A549 treated with Mapracorat at 1 μM for 4 hours (cell line): Measurements from ENCODE around the gene MATN4. TPM values are rescaled to one million over a fixed set of nuclear protein-coding genes. Genes with fewer than 3 reads are reported as not detected.

Experiments
- total RNA-seq: library from RNA; stranded (reverse); fragments of 200-300 nt; extraction: Qiagen RNA extraction; gene quantifications from 5 replicates; pipeline ENCODE4 v1.2.3, GENCODE V29; 2022

MATN4 gene, protein sequence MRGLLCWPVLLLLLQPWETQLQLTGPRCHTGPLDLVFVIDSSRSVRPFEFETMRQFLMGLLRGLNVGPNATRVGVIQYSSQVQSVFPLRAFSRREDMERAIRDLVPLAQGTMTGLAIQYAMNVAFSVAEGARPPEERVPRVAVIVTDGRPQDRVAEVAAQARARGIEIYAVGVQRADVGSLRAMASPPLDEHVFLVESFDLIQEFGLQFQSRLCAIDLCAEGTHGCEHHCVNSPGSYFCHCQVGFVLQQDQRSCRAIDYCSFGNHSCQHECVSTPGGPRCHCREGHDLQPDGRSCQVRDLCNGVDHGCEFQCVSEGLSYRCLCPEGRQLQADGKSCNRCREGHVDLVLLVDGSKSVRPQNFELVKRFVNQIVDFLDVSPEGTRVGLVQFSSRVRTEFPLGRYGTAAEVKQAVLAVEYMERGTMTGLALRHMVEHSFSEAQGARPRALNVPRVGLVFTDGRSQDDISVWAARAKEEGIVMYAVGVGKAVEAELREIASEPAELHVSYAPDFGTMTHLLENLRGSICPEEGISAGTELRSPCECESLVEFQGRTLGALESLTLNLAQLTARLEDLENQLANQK
- 0.09 to 0.26 TPM (median 0.15 TPM) in 4 of 5 replicates, not detected in the other for total RNA-seq

DNA sequence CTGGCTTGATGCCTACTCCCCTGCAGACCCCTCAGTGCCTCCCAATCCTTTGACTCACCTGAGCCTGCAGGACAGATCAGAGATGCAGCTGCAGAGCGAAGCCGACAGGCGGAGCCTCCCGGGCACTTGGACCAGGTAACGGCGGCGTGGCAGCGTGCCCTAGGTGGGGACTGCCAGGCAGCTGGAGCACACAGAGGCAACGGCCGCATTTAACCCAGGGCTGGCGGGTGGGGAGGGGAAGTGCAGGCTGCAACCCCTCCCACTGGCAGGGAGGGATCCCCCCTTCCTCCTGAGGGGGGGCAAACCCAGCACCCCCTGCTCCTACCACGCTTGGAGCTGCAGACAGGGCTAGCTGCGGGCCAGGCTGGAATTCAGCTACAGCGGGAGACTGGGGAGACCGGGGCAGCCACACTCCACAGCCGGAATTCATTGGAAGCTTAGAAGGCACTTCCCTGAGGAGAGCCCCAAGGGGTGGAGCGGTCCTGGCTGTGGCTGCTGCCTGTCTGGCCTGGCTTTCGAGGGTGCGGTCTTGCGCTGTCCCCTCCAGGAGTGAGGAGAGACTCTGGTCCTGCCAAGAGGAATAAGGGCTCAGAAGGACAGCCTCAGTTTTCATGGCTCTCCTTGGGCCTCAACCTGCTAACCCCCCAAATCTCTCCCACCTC lies at the start of gene MATN4:
TSS of gene MATN4 (minus strand) at position 183 of the 662 bp plus-strand sequence. CDS start 2,717 bp downstream, outside the sequence.

DNA sequence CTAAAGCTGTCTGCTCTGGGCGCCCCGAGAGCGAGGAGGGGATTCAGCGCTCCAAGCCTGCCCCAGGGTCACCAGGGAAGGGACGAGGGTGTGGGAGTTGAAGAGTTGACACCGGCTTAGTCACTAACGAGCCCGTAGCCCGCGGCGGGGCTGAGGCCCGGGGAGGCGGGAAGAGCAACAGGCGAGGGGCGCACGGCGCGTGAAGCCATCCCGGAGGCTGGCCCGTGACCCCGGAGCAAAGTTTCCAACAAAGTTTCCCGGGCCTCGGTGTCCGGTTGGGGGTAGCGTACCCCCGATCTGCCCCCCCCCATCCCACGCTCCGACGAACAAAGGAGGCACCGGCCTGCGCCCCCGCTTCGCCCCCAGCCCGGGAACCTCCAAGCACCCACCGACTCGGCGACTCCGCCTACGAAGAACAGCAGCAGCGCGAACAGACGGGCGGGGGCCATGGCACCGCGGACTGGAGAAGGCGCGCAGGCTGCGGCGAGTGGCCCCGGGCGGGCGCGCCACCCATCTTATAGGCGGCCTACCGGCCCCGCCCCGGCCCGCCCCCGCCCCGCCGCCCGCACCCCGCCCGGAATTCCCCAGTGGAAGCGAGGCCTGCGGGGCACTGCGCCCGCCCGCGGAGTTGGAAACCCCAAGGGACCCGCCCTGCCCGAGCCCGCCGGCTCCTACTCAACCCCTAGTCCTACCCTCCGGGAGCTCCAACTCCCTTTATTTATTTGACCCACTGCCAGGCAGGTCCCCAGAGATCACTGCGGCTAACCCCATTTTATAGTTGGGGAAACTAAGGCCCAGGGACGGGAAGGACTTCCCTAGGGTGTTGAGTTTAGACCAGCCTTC lies 40.1 kb upstream of the MATN4 start, which contains the start of gene SDC4:
TSS of gene SDC4 (minus strand) at position 489 of the 843 bp plus-strand sequence. CDS start at position 449, 40 bp downstream.

DNA sequence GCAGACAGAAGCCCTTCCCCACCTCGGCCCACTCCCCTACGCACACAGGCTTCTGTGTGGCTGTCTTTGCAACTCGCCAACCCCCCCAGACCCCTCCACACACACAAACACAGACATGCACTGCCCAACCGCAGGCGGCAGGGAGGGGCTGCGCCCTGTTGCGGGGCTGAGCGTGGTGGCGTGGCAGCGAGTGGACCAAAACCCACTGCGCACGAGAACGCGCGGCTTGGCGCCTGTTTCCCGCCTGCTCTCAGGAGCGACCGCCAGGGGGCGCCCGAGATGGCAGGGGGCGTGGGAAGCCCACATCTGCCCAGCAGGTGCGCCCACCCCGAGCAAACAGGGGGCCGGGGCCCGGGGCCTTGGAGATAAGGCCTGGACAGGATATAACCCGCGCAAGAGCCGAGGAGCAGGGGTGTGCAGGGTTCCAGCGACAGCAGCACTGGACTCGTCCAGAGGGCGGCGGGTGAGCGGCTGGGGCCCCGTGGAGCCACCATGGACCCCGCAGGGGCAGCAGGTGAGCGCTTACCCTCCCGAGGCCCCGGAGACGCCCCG lies 1.6 kb downstream of the MATN4 start, which contains the start of gene RBPJL:
TSS of gene RBPJL (plus strand) at position 410 of the 552 bp plus-strand sequence. CDS start at position 493, 83 bp downstream.

DNA sequence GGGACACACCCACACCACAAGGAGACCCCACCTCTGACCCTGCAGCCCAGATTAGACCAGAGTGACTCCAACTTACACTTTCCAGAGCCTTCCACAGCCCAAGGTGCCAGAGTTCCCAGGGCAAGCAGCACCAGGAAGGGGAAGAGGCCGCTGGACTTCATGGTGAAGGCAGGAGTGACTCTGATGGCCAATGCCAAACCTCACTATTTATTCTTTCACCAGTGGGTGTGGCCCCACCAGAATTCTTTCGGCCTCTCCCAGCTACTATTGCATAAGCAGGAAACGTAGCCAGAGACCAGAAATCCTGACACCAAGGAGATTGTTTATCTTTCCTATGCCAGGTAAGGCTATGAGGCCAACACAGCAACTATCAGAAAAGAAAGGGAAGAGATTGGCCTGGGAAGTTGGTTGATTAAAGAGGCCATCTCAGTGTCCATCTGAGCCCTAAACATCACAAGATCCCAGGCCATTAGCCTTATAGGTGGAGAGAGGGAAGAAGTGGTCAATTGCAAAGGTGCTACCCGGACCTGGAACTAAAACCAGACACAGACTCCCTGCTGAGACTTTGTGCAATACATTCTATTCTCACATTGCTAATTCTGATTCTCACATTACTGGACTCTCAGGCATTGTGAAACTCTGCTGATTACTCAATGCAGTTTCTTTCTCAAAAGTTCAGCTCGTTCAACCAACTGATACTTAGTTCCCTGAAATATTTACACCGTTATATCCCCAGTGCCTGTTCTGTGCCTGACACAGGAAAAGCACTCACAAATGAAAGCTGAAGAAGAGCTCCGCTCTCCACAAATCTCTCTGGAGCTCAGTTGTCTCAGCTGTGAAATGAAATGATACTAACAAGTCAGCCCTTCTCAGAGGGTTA lies 53.5 kb downstream of the MATN4 start, which contains the start of gene SLPI:
TSS of gene SLPI (minus strand) at position 182 of the 880 bp plus-strand sequence. CDS start at position 161, 21 bp downstream.

Other genes starting within 250 kb of the MATN4 start
- not detected in 5 replicates for gene KCNS1, start 207.2 kb downstream of the MATN4 start, total RNA-seq
- gene WFDC5, start 193.1 kb downstream of the MATN4 start, total RNA-seq, result not detected in 5 replicates
- gene WFDC12, start 183.8 kb downstream of the MATN4 start, total RNA-seq, result not detected in 5 replicates
- gene PI3, start 133.4 kb downstream of the MATN4 start, total RNA-seq, result 2.2 to 4.2 TPM (median 3.7 TPM) in 5 replicates
- not detected in 5 replicates for gene SEMG1, start 101.3 kb downstream of the MATN4 start, total RNA-seq
- not detected in 5 replicates for gene SEMG2, start 86.9 kb downstream of the MATN4 start, total RNA-seq
- gene SLPI, start 53.7 kb downstream of the MATN4 start, total RNA-seq, result 7.2 to 15.2 TPM (median 11.4 TPM) in 5 replicates
- gene RBPJL, start 1.5 kb downstream of the MATN4 start, total RNA-seq, result not detected in 5 replicates
- 102 to 115 TPM (median 106 TPM) in 5 replicates for gene SDC4, start 40.1 kb upstream of the MATN4 start, total RNA-seq
- gene SYS1, start 54.9 kb upstream of the MATN4 start, total RNA-seq, result 22.2 to 33.8 TPM (median 31.0 TPM) in 5 replicates
- gene TP53TG5, start 70.0 kb upstream of the MATN4 start, total RNA-seq, result not detected in 5 replicates
- gene DBNDD2, start 100.0 kb upstream of the MATN4 start, total RNA-seq, result 26.1 to 30.6 TPM (median 27.3 TPM) in 5 replicates
- gene PIGT, start 107.8 kb upstream of the MATN4 start, total RNA-seq, result 94.5 to 103 TPM (median 96.9 TPM) in 5 replicates
- not detected in 5 replicates for gene WFDC2, start 161.5 kb upstream of the MATN4 start, total RNA-seq
- not detected in 5 replicates for gene SPINT3, start 207.3 kb upstream of the MATN4 start, total RNA-seq
- not detected in 5 replicates for gene WFDC6, start 231.2 kb upstream of the MATN4 start, total RNA-seq
- gene EPPIN, start 239.1 kb upstream of the MATN4 start, total RNA-seq, result not detected in 5 replicates